ENCODE data around the gene WDR88. TPM values are rescaled to one million over a fixed set of nuclear protein-coding genes. Genes with fewer than 3 reads are reported as not detected.
"Not testable (repeated sequence)": the region's sequence is repeated elsewhere in the genome, so short reads cannot be mapped to it uniquely, and the experiment has no call there.

WDR88 gene
- total RNA-seq, 2 donors from 2014 or later, result not detected

- TF ChIP-seq, protein P1, sequence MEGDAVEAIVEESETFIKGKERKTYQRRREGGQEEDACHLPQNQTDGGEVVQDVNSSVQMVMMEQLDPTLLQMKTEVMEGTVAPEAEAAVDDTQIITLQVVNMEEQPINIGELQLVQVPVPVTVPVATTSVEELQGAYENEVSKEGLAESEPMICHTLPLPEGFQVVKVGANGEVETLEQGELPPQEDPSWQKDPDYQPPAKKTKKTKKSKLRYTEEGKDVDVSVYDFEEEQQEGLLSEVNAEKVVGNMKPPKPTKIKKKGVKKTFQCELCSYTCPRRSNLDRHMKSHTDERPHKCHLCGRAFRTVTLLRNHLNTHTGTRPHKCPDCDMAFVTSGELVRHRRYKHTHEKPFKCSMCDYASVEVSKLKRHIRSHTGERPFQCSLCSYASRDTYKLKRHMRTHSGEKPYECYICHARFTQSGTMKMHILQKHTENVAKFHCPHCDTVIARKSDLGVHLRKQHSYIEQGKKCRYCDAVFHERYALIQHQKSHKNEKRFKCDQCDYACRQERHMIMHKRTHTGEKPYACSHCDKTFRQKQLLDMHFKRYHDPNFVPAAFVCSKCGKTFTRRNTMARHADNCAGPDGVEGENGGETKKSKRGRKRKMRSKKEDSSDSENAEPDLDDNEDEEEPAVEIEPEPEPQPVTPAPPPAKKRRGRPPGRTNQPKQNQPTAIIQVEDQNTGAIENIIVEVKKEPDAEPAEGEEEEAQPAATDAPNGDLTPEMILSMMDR (IDR thresholded peaks at IDR 0.05), result no peak
- H3K27me3 ChIP-seq, result peaks cover 12% of the 10 kb centered on the region
- no peaks in the 10 kb centered on the region for H3K4me1 ChIP-seq
- H3K9me3 ChIP-seq, result no peaks in the 10 kb centered on the region
- no peak overlapping the region for H3K9ac ChIP-seq (ENCODE audit: low read depth in 2 of 2, low read length in 2 of 2)
- H3K27ac ChIP-seq, result no peak overlapping the region
- no peaks in the 10 kb centered on the region for H3K36me3 ChIP-seq
- intact Hi-C loops (cut with DNase I), result no loop called here
- H3K4me3 ChIP-seq, result no peak overlapping the region
- DNase-seq, result no peak
Observed at GRCh38 chr19:33220115-33220514, 88.2 kb downstream of the WDR88 start.

DNA sequence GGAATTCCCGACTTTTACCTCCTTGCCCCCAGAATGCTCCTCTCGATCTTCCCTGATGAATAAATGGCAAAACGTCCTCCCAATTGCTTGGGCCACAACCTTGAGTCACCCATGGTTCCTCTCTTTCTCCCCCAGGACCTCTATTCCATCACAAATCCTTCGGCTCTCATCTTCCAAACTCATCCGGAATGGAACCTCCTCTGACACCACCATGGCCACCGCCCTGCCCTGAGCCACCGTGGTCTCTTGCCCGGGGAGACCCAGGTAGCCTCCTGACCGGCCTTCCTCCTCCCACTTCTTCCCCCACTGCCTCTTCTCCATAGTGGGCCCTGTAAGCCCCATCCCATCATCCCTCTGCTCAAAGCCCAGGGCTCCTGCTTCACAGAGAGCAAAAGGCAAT lies 88.8 kb downstream of the WDR88 start:
- DNase-seq, result no peak
- Histone ChIP-seq H3K27me3 (peaks cover 18% of the 10 kb centered on the region), H3K36me3 (no peaks in the 10 kb centered on the region), H3K4me3 (no peak overlapping the region), H3K9me3 (no peaks in the 10 kb centered on the region), H3K4me1 (no peaks in the 10 kb centered on the region), H3K27ac (no peak overlapping the region), H3K9ac (ENCODE audit: low read depth in 2 of 2, low read length in 2 of 2) (no peak overlapping the region)
- intact Hi-C loops (cut with DNase I), result no loop called here
- TF ChIP-seq, protein P1 (IDR thresholded peaks at IDR 0.05), result no peak

GRCh38 chr19:33221638-33222037 lies 89.7 kb downstream of the WDR88 start:
- Histone ChIP-seq H3K27me3 (peaks cover 26% of the 10 kb centered on the region), H3K36me3 (no peaks in the 10 kb centered on the region), H3K4me1 (peaks cover 3% of the 10 kb centered on the region), H3K9ac (ENCODE audit: low read depth in 2 of 2, low read length in 2 of 2) (no peak overlapping the region), H3K27ac (no peak overlapping the region), H3K4me3 (no peak overlapping the region), H3K9me3 (no peaks in the 10 kb centered on the region)
- no peak for DNase-seq
- intact Hi-C loops (cut with DNase I), result no loop called here
- TF ChIP-seq, protein P1 (IDR thresholded peaks at IDR 0.05), result no peak

DNA sequence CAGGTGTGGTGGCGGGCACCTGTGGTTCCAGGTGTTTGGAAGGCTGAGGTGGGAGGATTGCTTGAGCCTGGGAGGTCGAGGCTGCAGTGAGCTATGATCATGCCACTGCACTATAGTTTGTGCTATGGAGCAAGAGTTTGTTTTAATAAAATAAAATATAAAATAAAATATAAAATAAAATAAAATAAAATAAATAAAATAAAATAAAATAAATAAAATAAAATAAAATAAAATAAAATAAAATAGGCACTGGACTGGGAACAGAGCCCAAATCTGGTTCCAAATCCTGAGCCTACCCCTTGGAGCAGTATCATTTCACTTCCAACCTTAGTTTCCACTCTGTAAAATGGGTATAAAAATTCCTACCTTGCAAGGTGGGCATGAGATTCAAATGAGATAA lies 90.3 kb downstream of the WDR88 start:
- H3K9me3 ChIP-seq; H3K4me1 ChIP-seq; H3K36me3 ChIP-seq; intact Hi-C loops (cut with DNase I); H3K4me3 ChIP-seq; H3K9ac ChIP-seq (ENCODE audit: low read depth in 2 of 2, low read length in 2 of 2); H3K27ac ChIP-seq; DNase-seq: not testable (repeated sequence)
- H3K27me3 ChIP-seq, result peaks cover 32% of the 10 kb centered on the region

- no peaks in the 10 kb centered on the region for H3K36me3 ChIP-seq
- TF ChIP-seq, protein P1 (IDR thresholded peaks at IDR 0.05), result no peak
- no peak overlapping the region for H3K27ac ChIP-seq
- H3K4me3 ChIP-seq, result no peak overlapping the region
- intact Hi-C loops (cut with DNase I), result no loop called here
- no peak overlapping the region for H3K9ac ChIP-seq (ENCODE audit: low read depth in 2 of 2, low read length in 2 of 2)
- no peaks in the 10 kb centered on the region for H3K9me3 ChIP-seq
- H3K27me3 ChIP-seq, result peaks cover 37% of the 10 kb centered on the region
- H3K4me1 ChIP-seq, result peaks cover 4% of the 10 kb centered on the region
- DNase-seq, result no peak
Observed at GRCh38 chr19:33224694-33225457, 93.0 kb downstream of the WDR88 start.

Other genes starting within 250 kb of the WDR88 start
- 10 to 100 TPM; 15.3 to 16.6 TPM for gene CEP89, start 160.2 kb upstream of the WDR88 start, total RNA-seq
- 1 to 10 TPM; 1.3 to 5.2 TPM for gene FAAP24, start 159.9 kb upstream of the WDR88 start, total RNA-seq
- gene RHPN2, start 67.2 kb upstream of the WDR88 start, total RNA-seq, result 10 to 100 TPM; 40.0 to 78.3 TPM
- 10 to 100 TPM; 10.0 to 10.9 TPM for gene GPATCH1, start 50.9 kb upstream of the WDR88 start, total RNA-seq
- 10 to 100 TPM; 14.6 to 16.5 TPM for gene LRP3, start 62.2 kb downstream of the WDR88 start, total RNA-seq
- not detected for gene SLC7A10, start 93.7 kb downstream of the WDR88 start, total RNA-seq
- 10 to 100 TPM; 67.1 to 76.4 TPM for gene CEBPA, start 170.4 kb downstream of the WDR88 start, total RNA-seq
- 10 to 100 TPM; 62.1 to 72.3 TPM for gene CEBPG, start 241.6 kb downstream of the WDR88 start, total RNA-seq

All from colonic mucosa (tissue), 4 donors.